ENCODE results near the gene CCDC9B. TPM values are rescaled to one million over a fixed set of nuclear protein-coding genes. Genes with fewer than 3 reads are reported as not detected.

The CCDC9B gene
- total RNA-seq, 6 donors from 2014 or later = 15.5 to 140 (median 68.1) TPM

GRCh38 chr15:40358471-40359353 lies 18.0 kb upstream of the CCDC9B start:
- ATAC-seq (ENCODE audit: low FRiP score in 2 of 2) = peak in 1 of 2 donors; percentile 9
- no peak for DNase-seq
- H3K27ac ChIP-seq = no peak overlapping the region

GRCh38 chr15:40357723-40358470 lies 17.2 kb upstream of the CCDC9B start, which contains the start of gene DISP2:
TSS of gene DISP2 (plus strand) at chr15:40358219. CDS start at chr15:40358322, 103 bp downstream.
- peak; percentile 87 to 99 for DNase-seq
- peak; percentile 76 to 96 for ATAC-seq (ENCODE audit: low FRiP score in 2 of 2)
- Histone ChIP-seq H3K27me3 (no peaks in the 10 kb centered on the region), H3K27ac (no peak within 1 kb of the TSS), H3K4me1 (peaks cover 9 to 19% (median 16%) of the 10 kb centered on the region in 4 donors), H3K36me3 (no peaks in the 10 kb centered on the region), H3K4me3 (peak within 1 kb of the TSS; percentile 25 to 63 (median 54)), H3K9me3 (no peaks in the 10 kb centered on the region)
- TF ChIP-seq POLR2AphosphoS5 (IDR thresholded peaks at IDR 0.05) (no peak), POLR2A (IDR thresholded peaks at IDR 0.05) (no peak), EP300 (IDR thresholded peaks at IDR 0.05) (no peak)
- TF ChIP-seq, protein P1, sequence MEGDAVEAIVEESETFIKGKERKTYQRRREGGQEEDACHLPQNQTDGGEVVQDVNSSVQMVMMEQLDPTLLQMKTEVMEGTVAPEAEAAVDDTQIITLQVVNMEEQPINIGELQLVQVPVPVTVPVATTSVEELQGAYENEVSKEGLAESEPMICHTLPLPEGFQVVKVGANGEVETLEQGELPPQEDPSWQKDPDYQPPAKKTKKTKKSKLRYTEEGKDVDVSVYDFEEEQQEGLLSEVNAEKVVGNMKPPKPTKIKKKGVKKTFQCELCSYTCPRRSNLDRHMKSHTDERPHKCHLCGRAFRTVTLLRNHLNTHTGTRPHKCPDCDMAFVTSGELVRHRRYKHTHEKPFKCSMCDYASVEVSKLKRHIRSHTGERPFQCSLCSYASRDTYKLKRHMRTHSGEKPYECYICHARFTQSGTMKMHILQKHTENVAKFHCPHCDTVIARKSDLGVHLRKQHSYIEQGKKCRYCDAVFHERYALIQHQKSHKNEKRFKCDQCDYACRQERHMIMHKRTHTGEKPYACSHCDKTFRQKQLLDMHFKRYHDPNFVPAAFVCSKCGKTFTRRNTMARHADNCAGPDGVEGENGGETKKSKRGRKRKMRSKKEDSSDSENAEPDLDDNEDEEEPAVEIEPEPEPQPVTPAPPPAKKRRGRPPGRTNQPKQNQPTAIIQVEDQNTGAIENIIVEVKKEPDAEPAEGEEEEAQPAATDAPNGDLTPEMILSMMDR (IDR thresholded peaks at IDR 0.05) = peak in 3 of 6 experiments; percentile 10 to 28 (median 12)
- 9 to 15% methylated on average over 18 to 21 of the region's 82 CpGs for WGBS, 2 donors

More at GRCh38 chr15:40358471-40359353, 18.0 kb upstream of the CCDC9B start:
- TF ChIP-seq EP300 (IDR thresholded peaks at IDR 0.05) = no peak
- no peak for TF ChIP-seq POLR2AphosphoS5 (IDR thresholded peaks at IDR 0.05)
- TF ChIP-seq POLR2A (IDR thresholded peaks at IDR 0.05) = no peak
- TF ChIP-seq, protein P1 (IDR thresholded peaks at IDR 0.05) = no peak
- H3K27me3 ChIP-seq = no peaks in the 10 kb centered on the region
- H3K36me3 ChIP-seq = no peaks in the 10 kb centered on the region
- H3K9me3 ChIP-seq = no peaks in the 10 kb centered on the region
- H3K4me3 ChIP-seq = peak overlapping the region; percentile 18 to 63 (median 54)
- H3K4me1 ChIP-seq = peaks cover 9 to 19% (median 16%) of the 10 kb centered on the region in 4 donors
- 17 to 18% methylated on average over 13 to 14 of the region's 31 CpGs for WGBS, 2 donors

DNA sequence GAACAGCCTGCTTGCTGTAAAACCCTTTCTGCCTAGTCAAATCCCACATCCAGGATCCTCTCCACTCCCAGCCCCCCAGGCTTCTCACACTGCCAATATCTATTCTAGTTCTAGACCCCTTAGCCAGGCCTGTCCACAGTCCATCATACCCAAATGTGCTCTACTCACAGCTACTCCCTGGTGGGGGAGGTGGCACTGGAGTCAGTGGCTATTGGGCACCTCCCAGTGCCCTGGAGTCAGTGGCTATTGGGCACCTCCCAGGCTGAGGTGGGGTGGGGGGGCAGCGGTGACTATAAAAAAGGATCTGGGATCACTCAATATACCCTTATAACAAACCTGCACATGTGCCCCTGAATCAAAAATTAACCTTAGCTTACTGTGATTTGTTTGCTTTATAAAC lies 16.5 kb upstream of the CCDC9B start:
- H3K36me3 ChIP-seq = no peaks in the 10 kb centered on the region
- 47 to 91% methylated on average over 1 of the region's 1 CpG for WGBS, 2 donors
- H3K9me3 ChIP-seq = no peaks in the 10 kb centered on the region
- ATAC-seq (ENCODE audit: low FRiP score in 2 of 2) (no peak), DNase-seq (no peak)
- TF ChIP-seq POLR2A (IDR thresholded peaks at IDR 0.05) (no peak), POLR2AphosphoS5 (IDR thresholded peaks at IDR 0.05) (no peak), EP300 (IDR thresholded peaks at IDR 0.05) (no peak)
- TF ChIP-seq, protein P1 (IDR thresholded peaks at IDR 0.05) = no peak
- H3K4me1 ChIP-seq = peaks cover 9 to 19% (median 16%) of the 10 kb centered on the region in 4 donors
- H3K27me3 ChIP-seq = no peaks in the 10 kb centered on the region
- H3K27ac ChIP-seq = no peak overlapping the region
- peak overlapping the region in 1 of 4 donors; percentile 63 for H3K4me3 ChIP-seq

DNA sequence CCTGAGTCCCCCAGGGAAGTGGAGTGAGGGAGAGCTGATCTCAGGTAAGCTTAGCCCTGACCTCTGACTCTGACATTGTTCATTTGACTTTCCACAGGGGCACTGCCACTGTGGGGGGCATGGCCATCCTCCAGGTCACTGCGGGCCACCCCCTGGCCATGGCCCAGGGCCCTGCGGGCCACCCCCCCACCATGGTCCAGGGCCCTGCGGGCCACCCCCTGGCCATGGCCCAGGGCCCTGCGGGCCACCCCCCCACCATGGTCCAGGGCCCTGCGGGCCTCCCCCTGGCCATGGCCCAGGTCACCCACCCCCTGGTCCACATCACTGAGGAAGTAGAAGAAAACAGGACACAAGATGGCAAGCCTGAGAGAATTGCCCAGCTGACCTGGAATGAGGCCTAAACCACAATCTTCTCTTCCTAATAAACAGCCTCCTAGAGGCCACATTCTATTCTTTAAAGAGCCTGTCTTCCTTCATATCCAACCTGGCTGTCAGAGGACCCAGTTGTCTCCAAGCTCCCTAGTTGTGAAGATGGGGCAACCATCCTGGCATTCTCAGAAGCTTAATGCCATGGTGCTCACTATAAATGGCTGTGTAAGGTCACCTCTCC lies 15.3 kb upstream of the CCDC9B start:
- WGBS, 2 donors = 84% methylated on average over 5 of the region's 5 CpGs; no CpG with 5 or more reads in 1 of the 2 donors
- DNase-seq = peak in 1 of 2 donors; percentile 40
- TF ChIP-seq, protein P1 (IDR thresholded peaks at IDR 0.05) = no peak
- TF ChIP-seq POLR2AphosphoS5 (IDR thresholded peaks at IDR 0.05) (no peak), POLR2A (IDR thresholded peaks at IDR 0.05) (no peak), EP300 (IDR thresholded peaks at IDR 0.05) (no peak)

More for the DNA sequence above, 15.3 kb upstream of the CCDC9B start:
- Histone ChIP-seq H3K4me3 (no peak overlapping the region), H3K27me3 (no peaks in the 10 kb centered on the region), H3K36me3 (no peaks in the 10 kb centered on the region), H3K4me1 (peaks cover 9 to 19% (median 16%) of the 10 kb centered on the region in 4 donors), H3K9me3 (no peaks in the 10 kb centered on the region), H3K27ac (no peak overlapping the region)
- no peak for ATAC-seq (ENCODE audit: low FRiP score in 2 of 2)

All from upper lobe of left lung (tissue), 6 donors.